Thyroid gland (tissue), 4 donors: ENCODE measurements around the gene HYDIN.

Experiments used
- POLR2A ChIP-seq, 2 donors: fragments of 450-650 bp; IDR thresholded peaks; one replicate each; pipeline ENCODE4 v1.6.1; 2017; ENCODE audit warnings: antibody characterized with exemption in 2 of 2, mild to moderate bottlenecking in 2 of 2, moderate library complexity in 1 of 2
- TF ChIP-seq, protein P1 (sequence below), 6 experiments: fragments of 200-600 bp in 3 of 6; fragments of 450-650 bp in 3 of 6; sonication (generic) in 3 of 6; IDR thresholded peaks; one replicate each; pipeline ENCODE4 v1.5.1; 2016 to 2019; ENCODE audit warnings: antibody characterized with exemption in 6 of 6, mild to moderate bottlenecking in 2 of 6, inconsistent platforms in 1 of 6, moderate library complexity in 1 of 6

DNA sequence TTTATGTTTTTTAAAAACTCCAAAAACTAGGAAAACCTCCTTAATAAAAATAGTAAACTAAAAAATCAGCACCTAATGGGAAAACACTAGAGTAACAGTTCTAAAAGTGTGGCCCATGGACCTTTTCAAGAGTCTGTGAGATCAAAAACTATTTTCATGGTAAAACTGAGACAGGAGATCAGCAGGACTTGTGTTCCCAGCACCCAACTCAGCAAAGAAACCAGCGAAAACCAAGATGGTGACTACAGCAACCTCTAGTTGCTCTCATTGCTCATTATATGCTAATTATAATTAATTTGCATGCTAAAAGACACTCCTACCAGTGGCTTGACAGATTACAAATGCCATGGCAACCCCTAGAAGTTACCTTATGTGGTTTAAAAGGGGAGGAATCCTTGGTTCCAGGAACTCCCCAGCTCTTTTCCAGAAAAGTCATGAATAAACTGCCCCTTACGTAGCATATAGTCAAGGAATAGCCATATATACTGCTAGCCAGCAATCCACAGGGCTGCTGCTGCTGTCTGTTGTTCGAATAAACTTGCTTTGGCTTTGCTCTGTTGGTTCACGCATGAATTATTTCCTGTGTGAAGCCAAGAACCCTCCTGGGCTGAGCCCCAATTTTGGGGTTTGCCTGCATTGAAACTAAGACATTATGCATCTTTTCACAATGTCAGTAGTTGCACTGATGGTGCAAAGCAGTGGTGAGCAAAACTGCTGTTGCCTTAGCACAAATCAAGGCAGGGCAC lies 46.2 kb upstream of the HYDIN start:
- TF ChIP-seq, protein P1, sequence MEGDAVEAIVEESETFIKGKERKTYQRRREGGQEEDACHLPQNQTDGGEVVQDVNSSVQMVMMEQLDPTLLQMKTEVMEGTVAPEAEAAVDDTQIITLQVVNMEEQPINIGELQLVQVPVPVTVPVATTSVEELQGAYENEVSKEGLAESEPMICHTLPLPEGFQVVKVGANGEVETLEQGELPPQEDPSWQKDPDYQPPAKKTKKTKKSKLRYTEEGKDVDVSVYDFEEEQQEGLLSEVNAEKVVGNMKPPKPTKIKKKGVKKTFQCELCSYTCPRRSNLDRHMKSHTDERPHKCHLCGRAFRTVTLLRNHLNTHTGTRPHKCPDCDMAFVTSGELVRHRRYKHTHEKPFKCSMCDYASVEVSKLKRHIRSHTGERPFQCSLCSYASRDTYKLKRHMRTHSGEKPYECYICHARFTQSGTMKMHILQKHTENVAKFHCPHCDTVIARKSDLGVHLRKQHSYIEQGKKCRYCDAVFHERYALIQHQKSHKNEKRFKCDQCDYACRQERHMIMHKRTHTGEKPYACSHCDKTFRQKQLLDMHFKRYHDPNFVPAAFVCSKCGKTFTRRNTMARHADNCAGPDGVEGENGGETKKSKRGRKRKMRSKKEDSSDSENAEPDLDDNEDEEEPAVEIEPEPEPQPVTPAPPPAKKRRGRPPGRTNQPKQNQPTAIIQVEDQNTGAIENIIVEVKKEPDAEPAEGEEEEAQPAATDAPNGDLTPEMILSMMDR (IDR thresholded peaks at IDR 0.05), result no peak
- TF ChIP-seq POLR2A (IDR thresholded peaks at IDR 0.05), result no peak
